Transverse colon (tissue), 4 donors: ENCODE measurements around the gene DOCK1. TPM values are rescaled to one million over a fixed set of nuclear protein-coding genes. Genes with fewer than 3 reads are reported as not detected.

Experiments used
- DNase-seq: peaks from one replicate; pipeline ENCODE4 v3.0.0-alpha.2; 2019
- H3K27ac ChIP-seq, 4 donors: fragments of 200-600 bp; sonication (generic); 2 replicates each; pipeline ENCODE4 v1.5.1; 2016 to 2018; ENCODE audit warnings: inconsistent platforms in 4 of 4
- H3K27me3 ChIP-seq: fragments of 200-600 bp; sonication (generic); 2 replicates; pipeline ENCODE4 v1.5.1; 2017; ENCODE audit warnings: inconsistent platforms
- H3K36me3 ChIP-seq, 4 donors: fragments of 200-600 bp; sonication (generic); 2 replicates each; pipeline ENCODE4 v1.5.1; 2017 to 2019; ENCODE audit warnings: inconsistent platforms in 4 of 4
- H3K4me1 ChIP-seq, 4 donors: fragments of 200-600 bp; sonication (generic); 2 replicates each; pipeline ENCODE4 v1.5.1; 2017 to 2020; ENCODE audit warnings: inconsistent platforms in 4 of 4
- H3K4me3 ChIP-seq, 4 donors: fragments of 200-600 bp; sonication (generic); 1 replicate in 1 of 4; 2 replicates in 3 of 4; pipeline versions ENCODE4 v1.5.1 to v1.6.1; 2017 to 2019; ENCODE audit warnings: inconsistent platforms in 4 of 4
- H3K9me3 ChIP-seq, 2 donors: fragments of 200-600 bp; sonication (generic); 2 replicates each; pipeline ENCODE4 v1.5.1; 2017 to 2019; ENCODE audit warnings: inconsistent platforms in 2 of 2
- EP300 ChIP-seq: sonication (generic); formaldehyde crosslinking; IDR thresholded peaks from one replicate; pipeline ENCODE4 v1.6.1; 2017; ENCODE audit warnings: antibody characterized with exemption, low read depth
- POLR2A ChIP-seq: fragments of 450-650 bp; IDR thresholded peaks from one replicate; pipeline ENCODE4 v1.6.1; 2016; ENCODE audit warnings: antibody characterized with exemption, mild to moderate bottlenecking, moderate library complexity
- POLR2AphosphoS5 ChIP-seq, 3 donors: sonication (generic); formaldehyde crosslinking; IDR thresholded peaks; one replicate each; pipeline ENCODE4 v1.6.1; 2016; ENCODE audit warnings: antibody characterized with exemption in 3 of 3
- WGBS, 2 donors: methylation state at CpG; one replicate each; pipeline ENCODE4 v1.1.5; 2018; ENCODE audit warnings: low coverage in 1 of 2; 5-methylcytosine and 5-hydroxymethylcytosine counted together
- in situ Hi-C, 4 donors: fragments of 200-750 bp; cut with MboI; loops; one replicate each; pipeline versions ENCODE4 v1.15.0 to v1.15.1; 2017; ENCODE audit warnings: low sequenced_read_pairs in 3 of 4, low pct_ligation_motif_present in 1 of 4, low pct_unique_long_range_greater_than_20kb in 1 of 4
- intact Hi-C: fragments of 100-400 bp; cut with DNase I; formaldehyde crosslinking; loops from one replicate; pipeline ENCODE4 v1.15.1; 2023; ENCODE audit warnings: low total_unique reads
- total RNA-seq, 4 donors: library from RNA; depleted of rRNA; stranded (reverse); fragments of >200 nt; gene quantifications; one replicate each; pipeline ENCODE4 v1.1.0, GENCODE V29; 2016
- TF ChIP-seq, protein P1 (sequence below), 5 experiments: fragments of 200-600 bp in 3 of 5; fragments of 450-650 bp in 2 of 5; sonication (generic) in 3 of 5; IDR thresholded peaks; 1 replicate in 2 of 5; 2 replicates in 3 of 5; pipeline ENCODE4 v1.5.1; 2016 to 2017; ENCODE audit warnings: antibody characterized with exemption in 5 of 5, inconsistent platforms in 3 of 5, mild to moderate bottlenecking in 2 of 5, moderate library complexity in 1 of 5

DOCK1 gene
- total RNA-seq, 4 donors from 2014 or later = 75.1 to 200 (median 92.5) TPM

GRCh38 chr10:127017541-127018297 is 112.5 kb downstream of the DOCK1 start:
- no peaks in the 10 kb centered on the region for H3K9me3 ChIP-seq
- DNase-seq = no peak
- intact Hi-C loops = no loop called here
- WGBS, 2 donors = 87 to 100% methylated on average over 4 to 20 of the region's 20 CpGs
- no peaks in the 10 kb centered on the region for H3K27me3 ChIP-seq
- no peaks in the 10 kb centered on the region for H3K36me3 ChIP-seq
- H3K4me1 ChIP-seq = peaks cover 0 to 16% (median 9%) of the 10 kb centered on the region in 4 donors
- no peak for TF ChIP-seq POLR2A
- TF ChIP-seq, protein P1, sequence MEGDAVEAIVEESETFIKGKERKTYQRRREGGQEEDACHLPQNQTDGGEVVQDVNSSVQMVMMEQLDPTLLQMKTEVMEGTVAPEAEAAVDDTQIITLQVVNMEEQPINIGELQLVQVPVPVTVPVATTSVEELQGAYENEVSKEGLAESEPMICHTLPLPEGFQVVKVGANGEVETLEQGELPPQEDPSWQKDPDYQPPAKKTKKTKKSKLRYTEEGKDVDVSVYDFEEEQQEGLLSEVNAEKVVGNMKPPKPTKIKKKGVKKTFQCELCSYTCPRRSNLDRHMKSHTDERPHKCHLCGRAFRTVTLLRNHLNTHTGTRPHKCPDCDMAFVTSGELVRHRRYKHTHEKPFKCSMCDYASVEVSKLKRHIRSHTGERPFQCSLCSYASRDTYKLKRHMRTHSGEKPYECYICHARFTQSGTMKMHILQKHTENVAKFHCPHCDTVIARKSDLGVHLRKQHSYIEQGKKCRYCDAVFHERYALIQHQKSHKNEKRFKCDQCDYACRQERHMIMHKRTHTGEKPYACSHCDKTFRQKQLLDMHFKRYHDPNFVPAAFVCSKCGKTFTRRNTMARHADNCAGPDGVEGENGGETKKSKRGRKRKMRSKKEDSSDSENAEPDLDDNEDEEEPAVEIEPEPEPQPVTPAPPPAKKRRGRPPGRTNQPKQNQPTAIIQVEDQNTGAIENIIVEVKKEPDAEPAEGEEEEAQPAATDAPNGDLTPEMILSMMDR (IDR thresholded peaks at IDR 0.05) = no peak
- in situ Hi-C loops = no loop called here
- H3K27ac ChIP-seq = no peak overlapping the region
- no peak overlapping the region for H3K4me3 ChIP-seq

DNA sequence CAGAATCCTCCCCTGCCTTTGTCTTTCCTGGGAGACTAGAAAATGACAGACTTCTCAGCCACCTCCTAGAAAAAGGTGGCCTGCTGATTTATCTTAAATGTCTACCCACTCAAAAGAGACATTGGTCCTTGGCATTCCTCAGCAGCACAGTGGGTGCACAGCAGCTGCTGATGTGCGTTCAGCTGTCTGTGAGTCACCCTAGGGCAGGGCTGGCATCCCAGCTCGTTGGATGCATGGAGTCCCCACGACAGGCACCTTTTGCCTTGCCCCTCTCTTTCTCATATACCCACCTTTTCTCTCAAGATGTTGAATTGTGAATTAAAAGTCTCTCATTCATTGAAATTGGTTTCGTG is 113.0 kb downstream of the DOCK1 start:
- DNase-seq = no peak
- TF ChIP-seq POLR2AphosphoS5 (IDR thresholded peaks at IDR 0.05) (no peak), EP300 (no peak), POLR2A (no peak)
- TF ChIP-seq, protein P1 (IDR thresholded peaks at IDR 0.05) = no peak
- no peak overlapping the region for H3K27ac ChIP-seq
- H3K4me1 ChIP-seq = peaks cover 0 to 11% (median 8%) of the 10 kb centered on the region in 4 donors
- H3K9me3 ChIP-seq = no peaks in the 10 kb centered on the region
- 88 to 100% methylated on average over 1 to 4 of the region's 4 CpGs for WGBS, 2 donors
- in situ Hi-C loops = no loop called here
- peaks cover 0 to 2% (median 0%) of the 10 kb centered on the region in 4 donors for H3K36me3 ChIP-seq
- no peak overlapping the region for H3K4me3 ChIP-seq
- H3K27me3 ChIP-seq = no peaks in the 10 kb centered on the region
- intact Hi-C loops = no loop called here

GRCh38 chr10:127018766-127019165 is 113.5 kb downstream of the DOCK1 start:
- peaks cover 0 to 3% (median 0%) of the 10 kb centered on the region in 4 donors for H3K36me3 ChIP-seq
- 97% methylated on average over 8 of the region's 8 CpGs; no CpG with 5 or more reads in 1 of the 2 donors for WGBS, 2 donors

DNA sequence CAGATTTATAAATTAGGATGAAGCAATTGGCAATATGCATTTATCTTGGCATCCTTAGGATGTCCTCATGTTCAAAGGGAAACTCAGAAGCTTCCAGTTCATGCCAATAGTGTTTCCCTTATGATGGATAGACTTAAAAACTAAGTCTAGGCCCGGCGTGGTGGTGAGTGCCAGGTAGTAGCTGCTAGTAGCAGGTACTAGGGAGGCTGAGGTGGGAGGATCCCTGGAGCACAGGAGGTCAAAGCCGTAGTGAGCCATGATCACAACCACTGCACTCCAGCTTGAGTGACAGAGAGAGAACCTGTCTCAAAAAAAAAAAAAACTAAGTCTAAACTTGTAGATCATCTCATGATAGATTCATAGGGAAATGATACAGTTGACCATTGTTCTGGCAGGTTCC is 115.0 kb downstream of the DOCK1 start:
- no peak for DNase-seq
- H3K27ac ChIP-seq = no peak overlapping the region
- WGBS, 2 donors = 81 to 100% methylated on average over 1 to 3 of the region's 3 CpGs
- TF ChIP-seq, protein P1 (IDR thresholded peaks at IDR 0.05) = no peak
- TF ChIP-seq POLR2A (no peak), EP300 (no peak), POLR2AphosphoS5 (IDR thresholded peaks at IDR 0.05) (no peak)
- peaks cover 0 to 4% (median 2%) of the 10 kb centered on the region in 4 donors for H3K36me3 ChIP-seq
- H3K4me1 ChIP-seq = peaks cover 0 to 4% (median 0%) of the 10 kb centered on the region in 4 donors
- intact Hi-C loops = no loop called here
- H3K9me3 ChIP-seq = no peaks in the 10 kb centered on the region
- H3K4me3 ChIP-seq = no peak overlapping the region
- in situ Hi-C loops = no loop called here
- no peaks in the 10 kb centered on the region for H3K27me3 ChIP-seq

More at GRCh38 chr10:127018766-127019165, 113.5 kb downstream of the DOCK1 start:
- TF ChIP-seq POLR2AphosphoS5 (IDR thresholded peaks at IDR 0.05) (no peak), EP300 (no peak), POLR2A (no peak)
- TF ChIP-seq, protein P1 (IDR thresholded peaks at IDR 0.05) = no peak
- intact Hi-C loops = no loop called here
- in situ Hi-C loops = no loop called here
- Histone ChIP-seq H3K27me3 (no peaks in the 10 kb centered on the region), H3K4me1 (peaks cover 0 to 6% (median 3%) of the 10 kb centered on the region in 4 donors), H3K4me3 (no peak overlapping the region), H3K9me3 (no peaks in the 10 kb centered on the region), H3K27ac (no peak overlapping the region)
- DNase-seq = no peak
